Cerebellar nuclear complex (tissue), 1 donor: Measurements from ENCODE around the gene BCL2L14.

Source experiments
- DNase-seq, 2 experiments: peaks; one replicate each; lab custom pipeline; 2025; lab: John Stamatoyannopoulos, UW

The BCL2L14 gene, protein sequence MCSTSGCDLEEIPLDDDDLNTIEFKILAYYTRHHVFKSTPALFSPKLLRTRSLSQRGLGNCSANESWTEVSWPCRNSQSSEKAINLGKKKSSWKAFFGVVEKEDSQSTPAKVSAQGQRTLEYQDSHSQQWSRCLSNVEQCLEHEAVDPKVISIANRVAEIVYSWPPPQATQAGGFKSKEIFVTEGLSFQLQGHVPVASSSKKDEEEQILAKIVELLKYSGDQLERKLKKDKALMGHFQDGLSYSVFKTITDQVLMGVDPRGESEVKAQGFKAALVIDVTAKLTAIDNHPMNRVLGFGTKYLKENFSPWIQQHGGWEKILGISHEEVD

DNA sequence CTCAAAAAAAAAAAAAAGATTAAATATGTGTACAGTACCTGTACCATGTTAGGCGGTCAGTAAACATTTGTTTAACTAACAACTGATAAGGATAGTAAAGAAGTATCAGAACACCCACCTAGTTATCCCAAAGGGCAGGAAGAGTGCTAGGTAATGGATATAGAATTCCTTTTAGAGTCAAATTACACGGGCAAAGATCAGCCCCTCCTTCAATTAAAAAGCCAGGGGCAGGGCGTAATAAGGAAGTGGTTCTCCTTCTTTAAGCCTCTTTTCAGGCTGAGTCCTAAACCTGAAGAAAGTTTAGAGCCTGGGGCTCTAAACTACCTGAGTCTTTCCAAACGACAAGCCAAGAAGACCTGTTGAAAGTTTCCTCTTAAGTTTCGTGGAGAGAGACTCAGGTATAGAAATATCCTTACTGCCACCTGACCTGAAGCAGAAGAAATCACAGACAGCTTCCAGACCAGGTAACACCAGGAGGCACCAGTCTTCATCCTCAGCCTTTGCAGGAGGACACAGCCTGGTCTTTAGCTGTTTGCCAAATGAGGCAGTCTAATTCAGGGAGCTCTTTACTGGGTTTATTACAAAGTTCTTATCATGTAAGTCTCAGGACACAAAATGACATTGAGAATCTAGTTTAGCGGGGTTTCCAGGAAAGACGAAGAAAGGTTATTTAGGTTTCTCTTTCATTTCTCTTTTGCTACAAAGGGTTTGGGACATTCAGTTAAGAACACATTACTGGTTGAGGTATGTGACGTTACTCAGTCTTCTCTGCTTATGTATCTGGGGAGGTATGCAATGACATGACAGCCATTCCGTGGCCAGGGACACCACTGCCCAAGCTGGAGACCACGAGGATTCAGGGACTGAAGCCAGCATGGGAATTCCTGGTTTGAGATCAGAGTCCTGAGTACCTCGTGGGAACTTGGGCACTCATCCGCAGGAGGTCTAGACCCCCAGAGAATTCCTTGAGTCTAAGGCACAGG, at the start of gene BCL2L14:
TSS of gene BCL2L14 (plus strand) at position 266 of the 983 bp plus-strand sequence. CDS start 8,367 bp downstream, outside the sequence.
- no peak for DNase-seq

DNA sequence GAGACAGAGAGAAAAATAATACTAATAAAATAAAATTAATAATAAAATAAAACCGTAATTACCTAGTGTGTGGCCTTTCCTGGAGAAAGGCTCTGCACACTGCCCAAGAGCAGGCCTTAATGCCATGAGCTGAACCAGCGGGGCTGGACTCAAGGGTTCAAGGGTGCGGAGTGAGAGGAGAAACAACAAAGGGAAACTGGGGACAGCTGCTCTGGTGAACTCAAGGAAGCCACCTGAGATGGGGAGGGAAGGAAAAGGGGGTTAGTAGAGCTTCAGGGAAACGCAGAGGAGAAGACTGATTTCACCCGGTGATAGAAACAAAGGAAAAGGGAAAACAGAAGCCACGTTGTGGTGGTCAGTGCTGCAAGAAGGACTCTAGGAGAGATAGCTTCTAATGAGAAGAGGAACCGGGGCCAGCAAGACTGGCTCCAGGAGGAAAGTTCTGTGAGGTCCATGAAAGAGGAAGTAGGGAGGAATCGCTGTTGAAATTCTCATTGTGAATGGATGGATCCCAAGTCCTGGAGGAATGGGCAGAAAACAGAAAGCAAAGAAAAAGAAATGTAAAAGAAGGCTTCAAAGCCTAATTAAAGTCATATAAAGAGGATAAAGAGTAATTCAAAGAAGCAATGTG, 48.3 kb upstream of the BCL2L14 start:
- DNase-seq, result no peak

DNA sequence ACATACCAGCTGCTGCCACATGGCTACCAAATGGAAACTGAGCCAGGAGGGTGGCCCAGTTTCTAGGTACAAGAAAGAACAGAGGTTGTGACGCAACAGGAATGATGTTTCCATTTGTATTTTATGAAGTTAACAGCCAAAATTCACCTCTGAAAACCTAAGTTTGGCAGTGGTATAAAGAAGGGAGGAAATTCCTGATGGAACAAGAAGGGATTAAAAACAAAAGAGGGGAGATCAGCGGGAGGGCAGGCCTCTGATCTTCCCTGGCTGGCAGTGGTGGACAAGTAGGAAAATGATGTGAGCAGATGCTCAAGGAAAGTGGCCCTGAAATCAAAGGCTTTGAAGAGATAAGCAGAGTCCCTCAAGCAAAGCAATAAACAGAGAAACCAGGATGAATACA, 47.3 kb upstream of the BCL2L14 start:
- DNase-seq, result no peak

DNA sequence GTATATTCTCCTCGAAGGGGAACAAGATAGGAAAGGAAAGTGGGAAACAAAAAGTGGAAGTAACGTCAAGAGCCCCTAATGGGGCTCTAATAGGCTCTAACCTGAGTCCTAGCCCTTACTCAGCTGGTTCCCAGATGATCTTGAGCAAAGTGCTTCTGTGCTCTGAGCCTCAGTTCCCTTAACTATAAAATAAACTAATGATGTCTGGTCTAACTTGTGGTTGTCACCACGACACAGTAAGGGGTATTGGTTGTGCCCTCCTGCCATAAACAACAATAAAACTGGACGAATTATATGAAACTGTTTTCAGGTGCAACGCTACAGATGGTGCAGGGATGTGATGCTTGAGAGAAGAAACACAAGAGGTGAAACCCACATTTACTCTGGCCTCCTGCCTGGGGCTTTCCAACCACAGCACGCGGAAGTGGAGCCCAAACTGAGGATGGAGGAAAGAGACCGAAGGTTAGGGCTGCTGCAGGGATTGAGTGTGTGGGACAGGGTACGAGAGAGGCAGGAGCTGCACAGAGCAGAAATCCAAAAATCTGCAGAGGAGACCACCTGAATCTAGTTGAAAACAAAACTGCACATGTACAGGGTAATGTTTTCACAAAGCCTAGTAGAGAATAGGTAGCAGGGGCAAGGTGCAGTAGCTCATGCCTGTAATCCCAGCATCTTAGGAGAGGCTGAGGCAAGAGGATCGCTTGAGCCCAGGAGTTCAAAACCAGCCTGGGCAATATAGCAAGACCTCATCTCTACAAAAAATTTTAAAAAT, 45.6 kb upstream of the BCL2L14 start:
- no peak for DNase-seq

DNA sequence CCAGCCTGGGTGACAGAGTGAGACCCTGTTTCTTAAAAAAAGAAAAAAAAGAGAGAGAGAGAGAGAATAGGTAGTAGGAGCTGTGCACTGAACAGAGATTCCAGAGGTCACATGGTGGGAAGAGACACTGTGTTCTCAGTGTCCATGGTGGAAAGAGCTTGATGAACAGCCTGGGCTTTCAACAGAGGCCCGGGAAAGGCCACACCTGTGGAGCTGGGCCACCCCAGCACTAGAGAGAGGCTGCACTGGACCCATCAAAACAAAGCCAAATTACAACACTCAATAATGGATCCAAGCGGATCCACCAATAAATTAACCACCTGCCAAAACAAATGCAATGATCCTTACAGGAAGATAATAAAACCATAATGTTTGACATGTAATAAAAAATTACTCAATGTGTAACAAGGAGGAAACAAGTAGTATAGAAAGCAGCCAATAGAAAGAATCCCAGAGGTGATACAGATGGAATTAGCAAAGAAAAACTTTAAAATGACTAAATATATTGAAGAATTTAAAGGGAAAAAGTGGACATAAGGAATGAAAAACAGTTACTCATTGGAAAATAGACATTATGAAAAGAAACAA, 44.8 kb upstream of the BCL2L14 start:
- DNase-seq, result no peak

DNA sequence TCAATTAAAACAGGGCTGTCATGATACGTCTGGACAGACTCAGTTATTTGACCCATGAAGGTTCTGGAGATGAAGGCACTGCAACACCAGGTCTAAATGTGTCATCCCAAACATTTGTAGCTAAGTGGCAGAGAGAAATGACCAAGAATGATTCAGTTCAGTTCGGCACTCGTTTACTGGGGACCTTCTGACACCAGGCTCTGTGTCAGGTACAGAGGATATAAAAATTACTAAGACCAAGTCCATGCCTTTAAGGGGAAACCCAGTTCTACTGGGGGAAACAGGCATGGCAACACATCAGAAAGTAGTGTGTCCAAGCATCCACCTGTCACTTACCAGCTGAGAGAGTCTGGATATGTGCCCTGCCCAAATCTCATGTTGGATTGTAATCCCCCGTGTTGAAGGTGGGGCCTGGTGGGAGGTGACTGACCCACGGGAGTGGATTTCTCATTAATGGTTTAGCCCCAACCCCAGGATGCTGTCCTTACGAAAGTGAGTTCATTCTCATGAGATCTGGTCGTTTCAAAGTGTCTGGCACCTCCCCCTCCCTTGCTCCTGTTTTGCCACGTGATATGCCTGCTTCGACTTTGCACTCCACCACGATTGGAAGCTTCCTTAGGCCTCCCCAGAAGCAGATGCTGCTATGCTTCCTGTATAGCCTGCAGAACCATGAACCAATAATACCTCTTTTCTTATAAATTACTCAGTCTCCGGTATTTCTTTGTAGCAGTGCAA, 41.9 kb upstream of the BCL2L14 start:
- no peak for DNase-seq

DNA sequence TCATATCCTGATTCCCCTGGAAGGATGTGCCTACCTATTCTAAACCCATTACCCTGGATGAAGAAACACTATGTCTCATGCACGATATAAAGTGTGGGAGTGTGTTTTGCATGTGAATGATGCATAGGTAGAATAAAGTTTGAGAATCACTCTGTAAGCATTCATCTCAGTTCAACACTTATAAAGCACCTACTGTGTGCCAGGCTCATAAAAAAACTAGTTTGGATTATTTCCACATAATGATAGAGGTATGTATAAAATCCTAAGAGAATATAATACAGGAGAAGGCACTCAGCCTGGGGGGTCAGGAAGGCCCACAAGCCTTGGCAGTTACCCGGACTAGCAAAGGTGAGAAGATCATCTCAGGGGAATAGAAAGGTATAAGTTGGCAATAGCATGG, 41.1 kb upstream of the BCL2L14 start:
- no peak for DNase-seq

DNA sequence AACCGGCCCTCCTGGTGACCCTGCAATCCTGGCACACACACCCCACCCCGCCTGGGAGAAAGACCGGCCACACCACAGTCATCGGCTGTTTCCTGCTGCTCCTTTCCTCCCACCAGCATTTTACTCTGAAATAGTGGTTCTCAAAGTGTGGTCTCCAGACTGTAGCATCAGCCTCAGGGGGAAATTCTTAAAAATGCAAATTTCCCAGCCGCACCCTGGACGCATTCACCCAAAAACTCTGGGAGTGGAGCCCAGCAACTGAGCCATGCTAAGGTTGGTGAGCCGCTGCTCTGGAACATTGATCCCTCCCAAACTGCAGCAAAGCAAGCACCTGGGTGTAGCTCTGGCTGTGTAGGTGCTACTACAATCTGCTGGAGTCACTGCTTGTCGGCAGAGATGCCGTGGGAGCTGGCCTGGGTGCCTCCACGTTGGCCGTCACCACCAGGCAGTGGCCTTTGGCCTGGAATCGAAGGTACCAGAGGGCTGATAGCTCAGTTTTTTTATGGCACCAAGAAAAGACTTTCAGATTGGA, 38.4 kb upstream of the BCL2L14 start:
- no peak for DNase-seq

DNA sequence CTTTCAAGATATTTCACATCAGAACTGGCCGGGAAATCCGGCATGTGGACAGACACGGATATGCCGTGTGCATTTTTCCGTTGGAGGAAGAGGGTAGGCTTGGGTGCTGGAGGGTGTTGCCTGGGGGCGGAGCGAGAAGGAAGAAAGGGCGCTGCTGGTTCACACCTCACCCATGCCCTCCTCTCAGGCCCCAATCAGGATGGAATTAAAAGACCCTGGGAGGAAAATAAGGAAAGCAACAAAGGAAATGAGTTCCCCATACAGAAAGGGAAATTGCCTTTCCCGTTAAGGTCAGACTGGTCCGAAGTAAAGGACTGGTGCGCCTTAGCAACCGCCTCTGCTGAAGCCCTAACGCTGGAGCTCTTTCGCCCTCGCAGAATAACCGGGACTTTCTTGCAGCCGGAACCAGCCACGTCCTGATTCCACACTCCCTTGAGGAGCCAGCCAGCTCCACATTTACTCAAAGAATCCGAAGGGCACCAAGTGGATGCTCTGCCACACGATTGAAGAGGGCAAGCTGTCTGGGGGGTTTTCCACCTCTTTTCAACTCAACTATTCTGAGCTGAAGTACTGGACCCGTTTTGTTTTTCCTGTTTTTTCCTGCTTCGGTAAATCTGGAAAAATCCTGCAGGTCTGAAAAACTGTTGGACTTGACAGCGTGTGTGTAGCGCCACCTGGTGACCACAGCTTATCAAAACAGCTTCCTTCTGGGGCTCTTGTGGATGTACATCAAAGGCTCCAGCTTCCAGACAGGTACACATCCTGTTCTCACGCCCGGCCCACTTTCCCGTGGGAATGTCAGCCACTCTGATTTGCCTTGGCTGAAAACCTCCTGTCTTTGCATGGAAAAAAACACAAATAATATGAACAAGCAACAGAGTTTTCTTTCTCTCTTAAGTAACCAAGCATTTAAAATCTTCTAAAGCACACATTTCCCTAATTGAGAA, 37.6 kb upstream of the BCL2L14 start:
- peak in 1 of 2 experiments; percentile 26 for DNase-seq

DNA sequence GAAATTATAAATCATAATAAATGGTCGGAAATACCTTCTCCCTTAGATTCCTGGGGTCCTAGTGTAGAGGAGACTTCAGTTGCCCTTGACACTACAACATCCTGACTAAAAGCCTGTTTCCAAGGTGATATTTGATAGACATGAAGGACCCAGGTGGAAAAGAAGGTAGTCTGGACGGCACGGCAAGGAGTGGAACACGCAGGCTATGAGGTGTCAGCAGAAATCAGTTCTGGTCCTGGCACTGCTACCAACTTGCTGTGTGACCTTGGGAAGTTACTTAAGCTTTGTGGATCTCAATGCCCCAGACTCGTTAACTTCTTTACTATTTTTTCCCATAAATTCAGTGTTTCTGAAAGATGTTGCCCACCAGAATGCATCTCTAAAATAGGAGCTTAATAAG, 36.9 kb upstream of the BCL2L14 start:
- DNase-seq, result no peak

DNA sequence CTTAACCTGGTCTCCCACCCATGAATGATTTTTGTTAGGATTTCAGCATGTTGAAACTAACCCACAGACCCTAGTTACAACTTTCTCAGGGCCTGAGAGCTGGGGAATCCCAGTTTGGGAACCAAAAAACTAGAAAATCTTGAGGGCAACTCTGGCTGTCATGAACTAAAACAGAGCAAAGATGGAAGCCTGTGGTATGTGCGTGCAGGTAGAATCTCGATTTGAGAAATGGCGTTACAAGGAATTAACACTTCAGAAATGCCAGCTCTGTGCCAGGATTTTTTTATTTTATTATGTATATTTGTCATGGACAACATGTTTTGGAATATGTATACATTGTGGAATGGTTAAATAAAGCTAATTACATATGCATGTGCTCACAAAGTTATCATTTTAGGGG, 36.4 kb upstream of the BCL2L14 start:
- no peak for DNase-seq

DNA sequence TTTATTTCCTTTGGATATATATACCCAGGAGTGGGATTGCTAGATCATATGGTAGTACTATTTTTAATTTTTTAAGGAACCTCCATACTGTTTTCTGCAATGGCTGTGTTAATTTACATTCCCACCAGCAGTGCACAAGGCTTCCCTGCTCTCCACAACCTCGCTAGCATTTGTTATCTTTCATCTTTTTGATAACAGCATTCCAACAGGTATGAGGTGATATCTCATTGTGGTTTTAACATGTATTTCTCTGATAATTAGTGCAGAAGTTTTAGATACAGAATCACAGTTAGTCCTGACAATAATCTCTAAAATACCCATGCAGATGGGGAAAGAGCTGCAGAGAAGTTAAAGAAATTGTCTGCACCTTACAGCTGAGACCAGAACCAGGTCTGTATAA, 35.5 kb upstream of the BCL2L14 start:
- DNase-seq, result no peak

DNA sequence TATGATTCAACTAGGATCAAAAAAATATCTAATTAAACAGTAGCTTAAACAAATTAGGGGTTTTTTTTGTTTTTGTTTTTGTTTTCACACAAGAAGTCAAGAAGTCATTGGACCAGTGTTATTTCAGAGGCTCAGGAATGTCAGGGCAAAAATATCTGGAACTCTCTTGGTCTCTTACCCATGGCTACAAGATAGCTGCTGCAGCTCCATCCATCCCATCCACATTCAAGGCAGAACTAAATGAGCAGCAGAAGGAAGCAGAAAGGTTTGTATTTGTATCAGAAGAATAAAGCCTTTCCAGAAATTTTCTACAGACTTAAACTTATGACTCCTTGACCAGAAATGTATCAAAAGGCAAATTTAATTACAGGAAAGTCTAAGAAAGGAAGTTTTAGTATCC, 33.8 kb upstream of the BCL2L14 start:
- DNase-seq, result no peak

DNA sequence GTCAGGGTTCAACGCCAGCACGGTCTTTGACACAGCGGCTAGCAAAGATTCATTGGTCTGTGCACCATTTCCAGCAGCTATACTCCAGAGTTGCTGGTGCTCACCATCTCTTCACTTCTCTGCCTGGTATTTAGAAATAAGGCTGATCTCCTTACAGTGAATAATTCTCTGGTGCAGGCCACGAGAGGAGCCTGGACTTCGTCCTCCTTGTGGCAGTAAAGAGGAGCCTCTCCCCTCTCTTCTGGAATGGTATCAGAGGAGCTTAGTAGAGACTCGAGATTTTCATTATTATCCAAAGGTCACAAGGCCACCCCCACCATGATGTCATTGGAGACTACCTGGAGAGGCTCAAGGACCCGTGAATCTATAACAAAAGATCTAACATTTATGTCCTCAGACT, 30.8 kb upstream of the BCL2L14 start:
- no peak for DNase-seq

DNA sequence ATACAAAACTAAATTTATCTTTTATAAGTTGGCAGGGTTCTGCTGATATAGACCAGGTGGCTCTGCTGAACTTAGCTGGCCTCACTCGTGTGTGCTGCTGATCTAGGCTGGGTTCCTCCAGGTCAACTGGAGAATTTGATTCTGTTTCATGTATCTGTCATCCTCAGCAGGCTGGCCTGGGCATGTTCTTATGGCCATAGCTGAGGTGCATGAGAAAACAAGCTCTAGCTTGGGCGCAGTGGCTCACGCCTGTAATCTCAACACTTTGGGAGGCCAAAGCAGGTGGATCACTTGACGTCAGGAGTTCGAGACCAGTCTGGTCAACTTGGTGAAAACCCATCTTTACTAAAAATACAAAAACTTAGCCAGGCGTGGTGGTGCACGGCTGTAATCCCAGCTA, 24.3 kb upstream of the BCL2L14 start:
- no peak for DNase-seq

DNA sequence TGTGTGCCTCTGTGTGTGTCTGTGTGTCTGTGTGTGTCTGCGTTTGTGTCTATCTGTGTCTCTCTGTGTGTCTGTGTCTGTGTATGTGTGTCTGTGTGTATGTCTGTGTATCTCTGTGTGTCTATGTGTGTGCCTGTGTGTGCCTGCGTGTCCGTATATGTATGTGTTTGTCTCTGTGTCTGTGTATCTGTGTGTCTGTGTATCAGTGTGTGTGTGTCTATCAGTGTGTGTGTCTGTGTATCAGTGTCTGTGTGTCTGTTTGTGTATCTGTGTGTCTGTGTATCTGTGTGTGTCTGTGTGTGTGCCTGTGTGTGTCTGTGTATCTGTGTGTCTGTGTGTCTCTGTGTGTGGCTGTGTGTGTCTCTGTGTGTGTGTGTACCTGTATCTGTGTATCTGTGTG, 23.1 kb upstream of the BCL2L14 start:
- DNase-seq, result no peak

DNA sequence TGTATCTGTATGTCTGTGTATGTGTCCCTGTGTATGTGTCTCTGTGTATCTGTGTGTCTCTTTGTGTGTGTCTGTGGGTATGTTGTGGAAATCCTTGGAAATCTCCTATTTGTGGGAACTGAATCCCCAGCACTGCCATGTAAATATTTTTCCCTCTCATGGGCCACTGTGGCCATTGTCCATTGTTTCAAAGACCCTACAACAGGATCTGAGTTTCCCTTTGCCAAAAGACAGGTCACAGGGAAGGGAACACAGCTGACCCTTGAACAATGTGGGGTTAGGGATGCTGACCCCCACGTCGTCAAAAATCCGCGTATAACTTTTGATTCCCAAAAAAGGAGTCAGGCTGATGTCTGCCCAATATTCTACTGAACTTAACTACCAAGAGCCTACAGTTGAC, 22.5 kb upstream of the BCL2L14 start:
- DNase-seq, result no peak

DNA sequence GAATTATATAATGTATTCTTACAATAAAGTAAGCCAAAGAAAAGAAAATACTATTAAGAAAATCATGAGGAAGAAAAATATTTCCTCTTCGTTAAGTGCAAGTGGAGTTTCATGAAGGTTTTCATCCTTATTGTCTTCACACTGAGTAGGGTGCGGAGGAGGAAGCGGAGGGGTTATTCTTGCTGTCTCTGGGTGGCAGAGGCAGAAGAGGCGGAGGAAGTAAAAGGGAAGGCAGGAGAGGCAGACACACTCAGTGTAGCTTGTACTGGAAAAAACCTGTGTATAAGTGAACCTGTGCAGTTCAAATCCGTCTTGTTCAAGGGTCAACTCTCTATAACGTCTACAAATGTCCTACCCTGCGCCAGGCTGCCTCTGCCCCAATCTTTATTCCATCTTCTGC, 22.0 kb upstream of the BCL2L14 start:
- no peak for DNase-seq

DNA sequence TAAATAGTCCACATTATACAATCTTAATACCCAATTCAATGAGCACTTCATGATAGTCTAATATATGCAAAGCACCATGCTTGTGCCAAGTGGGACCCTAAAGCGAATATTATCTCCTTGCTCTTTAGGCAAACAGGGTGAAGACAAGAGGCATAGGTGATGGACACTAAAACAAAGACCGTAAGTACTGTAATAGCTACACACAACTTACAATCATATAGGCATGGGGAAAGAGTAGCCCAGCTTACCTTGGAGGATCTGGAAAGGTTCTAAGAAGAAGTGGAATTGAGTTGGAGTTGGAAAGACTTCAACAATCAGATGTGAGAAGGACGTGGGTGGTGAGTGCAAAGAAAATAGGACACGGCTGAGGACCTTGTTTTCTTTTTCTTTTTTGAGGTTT, 19.1 kb upstream of the BCL2L14 start:
- no peak for DNase-seq
